Fibroblast of lung (primary cell): ENCODE data around the gene HIP1R.

ENCODE experiments used
- EZH2 ChIP-seq: IDR thresholded peaks from 2 replicates; pipeline ENCODE4 v1.5.1; 2012; ENCODE audit warnings: low read length, control low read depth, mild to moderate bottlenecking; ENCODE audit errors: missing control alignments
- TF ChIP-seq, protein P1 (sequence below), 2 donors: IDR thresholded peaks in 1 of 2; conservative IDR thresholded peaks in 1 of 2; 1 replicate in 1 of 2; 2 replicates in 1 of 2; pipeline ENCODE4 v1.5.1; 2011 to 2012; ENCODE audit warnings: low read length in 2 of 2, control low read depth in 1 of 2, inconsistent platforms in 1 of 2, low read depth in 1 of 2, mild to moderate bottlenecking in 1 of 2

DNA sequence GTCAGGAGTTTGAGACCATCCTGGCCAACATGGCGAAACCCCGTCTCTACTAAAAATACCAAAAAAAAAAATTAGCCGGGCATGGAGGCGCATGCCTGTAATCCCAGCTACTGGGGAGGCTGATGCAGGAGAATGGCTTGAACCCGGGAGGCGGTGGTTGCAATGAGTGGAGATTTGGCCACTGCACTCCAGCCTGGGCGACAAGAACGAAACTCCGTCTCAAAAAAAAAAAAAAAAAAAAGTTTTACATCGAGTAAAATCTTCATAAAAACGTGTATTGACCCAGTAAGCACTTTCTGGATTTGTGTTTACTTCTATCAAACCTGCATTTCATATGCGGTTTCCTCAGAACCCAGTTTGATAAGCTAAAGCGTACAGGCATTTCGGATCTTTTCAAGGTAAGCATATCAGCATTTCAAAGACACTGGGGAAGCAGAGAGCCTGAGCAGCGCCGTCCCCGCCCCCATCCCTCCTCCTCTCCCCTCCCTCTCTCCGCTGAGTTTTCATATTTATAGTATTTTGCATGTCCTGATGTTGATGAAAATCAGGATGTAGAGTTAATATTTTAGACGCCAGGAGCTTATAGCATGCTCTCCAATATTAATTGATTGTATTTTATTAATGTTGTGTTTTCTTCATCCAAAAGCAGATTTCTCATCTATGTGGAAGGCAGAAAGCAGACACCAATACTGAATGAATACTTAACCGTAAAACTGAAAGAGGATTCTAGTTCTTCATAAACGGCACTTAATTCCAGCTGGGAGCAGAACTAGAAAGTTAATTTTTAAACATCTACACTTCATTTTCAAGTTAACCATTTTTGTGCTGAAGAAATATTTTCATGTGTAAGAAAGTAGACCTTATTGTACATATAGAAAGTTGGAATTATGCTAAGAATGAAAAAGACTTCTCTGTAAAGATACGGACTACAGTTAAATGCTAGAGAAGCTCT lies 9.2 kb upstream of the HIP1R start:
- TF ChIP-seq, protein P1, sequence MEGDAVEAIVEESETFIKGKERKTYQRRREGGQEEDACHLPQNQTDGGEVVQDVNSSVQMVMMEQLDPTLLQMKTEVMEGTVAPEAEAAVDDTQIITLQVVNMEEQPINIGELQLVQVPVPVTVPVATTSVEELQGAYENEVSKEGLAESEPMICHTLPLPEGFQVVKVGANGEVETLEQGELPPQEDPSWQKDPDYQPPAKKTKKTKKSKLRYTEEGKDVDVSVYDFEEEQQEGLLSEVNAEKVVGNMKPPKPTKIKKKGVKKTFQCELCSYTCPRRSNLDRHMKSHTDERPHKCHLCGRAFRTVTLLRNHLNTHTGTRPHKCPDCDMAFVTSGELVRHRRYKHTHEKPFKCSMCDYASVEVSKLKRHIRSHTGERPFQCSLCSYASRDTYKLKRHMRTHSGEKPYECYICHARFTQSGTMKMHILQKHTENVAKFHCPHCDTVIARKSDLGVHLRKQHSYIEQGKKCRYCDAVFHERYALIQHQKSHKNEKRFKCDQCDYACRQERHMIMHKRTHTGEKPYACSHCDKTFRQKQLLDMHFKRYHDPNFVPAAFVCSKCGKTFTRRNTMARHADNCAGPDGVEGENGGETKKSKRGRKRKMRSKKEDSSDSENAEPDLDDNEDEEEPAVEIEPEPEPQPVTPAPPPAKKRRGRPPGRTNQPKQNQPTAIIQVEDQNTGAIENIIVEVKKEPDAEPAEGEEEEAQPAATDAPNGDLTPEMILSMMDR (conservative IDR thresholded peaks at IDR 0.05 in 1 of 2, IDR thresholded peaks at IDR 0.05 in 1 of 2; ENCODE audit: low read depth in 1 of 2, low read length in 2 of 2): no peak
- no peak for TF ChIP-seq EZH2
